ENCODE results near the gene EFNA1. TPM values are rescaled to one million over a fixed set of nuclear protein-coding genes. Genes with fewer than 3 reads are reported as not detected.

Gene EFNA1
- total RNA-seq, 2 donors from 2014 or later: 85.1 to 132 TPM

DNA sequence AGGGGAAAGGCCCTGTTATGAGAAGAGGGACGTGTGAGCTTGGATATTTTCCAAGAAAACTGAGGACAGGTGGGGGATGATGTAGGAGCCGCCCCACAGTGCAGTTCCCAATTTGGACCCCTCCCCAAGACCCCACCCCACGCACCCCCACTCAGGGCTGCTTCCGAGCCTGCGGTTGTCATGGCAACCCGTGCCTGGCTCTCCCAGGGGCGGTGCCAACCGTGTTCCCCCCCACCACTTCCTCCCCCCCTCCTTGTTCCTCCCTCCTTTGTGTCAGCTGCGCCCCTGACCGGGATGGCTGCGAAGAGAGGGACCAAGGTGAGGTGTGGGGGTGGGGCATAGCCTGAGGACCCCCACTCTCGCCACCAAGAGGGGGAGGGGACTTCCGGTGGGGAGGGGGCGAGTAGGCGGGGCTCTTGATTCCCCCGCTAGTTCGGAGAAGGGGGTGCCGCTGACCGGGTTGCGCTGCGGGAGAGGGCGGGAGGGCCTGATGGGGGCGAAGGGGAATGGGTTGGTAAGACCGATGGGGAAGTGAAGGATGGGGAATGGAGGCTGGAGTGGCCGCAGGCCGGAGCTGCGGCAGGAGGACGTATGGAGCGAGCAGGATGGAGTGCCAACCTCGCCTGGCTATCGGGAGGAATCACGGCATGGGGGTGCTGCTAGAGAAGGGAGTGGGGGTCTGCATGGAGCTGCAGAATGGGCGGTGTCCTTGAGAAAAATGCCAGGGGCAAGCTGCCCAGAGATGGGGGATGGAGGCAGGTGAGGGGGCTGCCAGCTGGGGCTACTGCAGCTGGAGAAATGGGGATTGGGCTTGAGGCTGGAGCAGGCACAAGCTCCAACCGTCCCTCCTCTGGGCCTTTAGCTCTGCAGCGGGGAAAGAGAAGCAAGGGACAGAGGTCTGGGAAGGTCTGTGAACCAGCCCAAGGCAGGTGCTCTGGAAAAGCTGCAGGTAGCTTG, 46.9 kb downstream of the EFNA1 start:
- Histone ChIP-seq H3K36me3 (peaks cover 0 to 3% of the 10 kb centered on the region in 2 donors), H3K27me3 (replicated peaks; ENCODE audit: insufficient read depth) (peaks cover 2% of the 10 kb centered on the region), H3K9me3 (no peaks in the 10 kb centered on the region), H3K4me3 (peak overlapping the region in 1 of 2 donors; percentile 1), H3K4me1 (replicated peaks) (no peaks in the 10 kb centered on the region), H3K27ac (no peak overlapping the region)
- intact Hi-C loops (cut with DNase I): no loop called here
- WGBS: 8% methylated on average over 35 of the region's 35 CpGs
- no peak for DNase-seq (ENCODE audit: low spot score)
- no peak for TF ChIP-seq POLR2AphosphoS5 (IDR thresholded peaks at IDR 0.05)
- TF ChIP-seq, protein P1, sequence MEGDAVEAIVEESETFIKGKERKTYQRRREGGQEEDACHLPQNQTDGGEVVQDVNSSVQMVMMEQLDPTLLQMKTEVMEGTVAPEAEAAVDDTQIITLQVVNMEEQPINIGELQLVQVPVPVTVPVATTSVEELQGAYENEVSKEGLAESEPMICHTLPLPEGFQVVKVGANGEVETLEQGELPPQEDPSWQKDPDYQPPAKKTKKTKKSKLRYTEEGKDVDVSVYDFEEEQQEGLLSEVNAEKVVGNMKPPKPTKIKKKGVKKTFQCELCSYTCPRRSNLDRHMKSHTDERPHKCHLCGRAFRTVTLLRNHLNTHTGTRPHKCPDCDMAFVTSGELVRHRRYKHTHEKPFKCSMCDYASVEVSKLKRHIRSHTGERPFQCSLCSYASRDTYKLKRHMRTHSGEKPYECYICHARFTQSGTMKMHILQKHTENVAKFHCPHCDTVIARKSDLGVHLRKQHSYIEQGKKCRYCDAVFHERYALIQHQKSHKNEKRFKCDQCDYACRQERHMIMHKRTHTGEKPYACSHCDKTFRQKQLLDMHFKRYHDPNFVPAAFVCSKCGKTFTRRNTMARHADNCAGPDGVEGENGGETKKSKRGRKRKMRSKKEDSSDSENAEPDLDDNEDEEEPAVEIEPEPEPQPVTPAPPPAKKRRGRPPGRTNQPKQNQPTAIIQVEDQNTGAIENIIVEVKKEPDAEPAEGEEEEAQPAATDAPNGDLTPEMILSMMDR (IDR thresholded peaks at IDR 0.05): no peak
- TF ChIP-seq POLR2A (IDR thresholded peaks at IDR 0.05): no peak

DNA sequence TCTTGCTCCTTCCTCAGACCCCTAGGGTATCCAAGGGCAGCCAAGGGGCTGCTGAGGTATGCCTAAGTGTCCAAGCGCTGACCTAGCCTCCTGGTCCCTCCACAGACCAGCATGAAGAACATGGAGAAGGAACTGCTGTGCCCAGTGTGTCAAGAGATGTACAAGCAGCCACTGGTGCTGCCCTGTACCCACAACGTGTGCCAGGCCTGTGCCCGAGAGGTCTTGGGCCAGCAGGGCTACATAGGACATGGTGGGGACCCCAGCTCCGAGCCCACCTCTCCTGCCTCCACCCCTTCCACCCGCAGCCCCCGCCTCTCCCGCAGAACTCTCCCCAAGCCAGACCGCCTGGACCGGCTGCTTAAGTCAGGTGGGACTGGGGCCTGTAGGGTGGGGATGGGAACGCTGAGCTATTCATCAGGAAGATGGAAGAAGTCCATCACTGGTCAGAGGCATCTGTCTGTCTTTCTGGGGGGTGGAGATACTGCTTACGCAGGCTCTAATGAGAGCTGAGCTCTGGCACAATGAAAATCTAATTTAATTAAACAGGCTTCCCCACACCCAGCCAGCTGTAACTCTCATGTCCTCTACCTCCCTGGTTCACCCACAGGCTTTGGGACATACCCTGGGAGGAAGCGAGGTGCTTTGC, 47.7 kb downstream of the EFNA1 start:
- no peak overlapping the region for H3K27ac ChIP-seq
- H3K36me3 ChIP-seq: no peaks in the 10 kb centered on the region
- peaks cover 2% of the 10 kb centered on the region for H3K27me3 ChIP-seq (replicated peaks; ENCODE audit: insufficient read depth)
- intact Hi-C loops (cut with DNase I): no loop called here
- TF ChIP-seq, protein P1 (IDR thresholded peaks at IDR 0.05): no peak
- TF ChIP-seq POLR2A (IDR thresholded peaks at IDR 0.05) (no peak), POLR2AphosphoS5 (IDR thresholded peaks at IDR 0.05) (no peak)
- H3K9me3 ChIP-seq: no peaks in the 10 kb centered on the region
- 85% methylated on average over 12 of the region's 12 CpGs for WGBS
- no peak overlapping the region for H3K4me3 ChIP-seq
- H3K4me1 ChIP-seq (replicated peaks): no peaks in the 10 kb centered on the region
- DNase-seq (ENCODE audit: low spot score): no peak

DNA sequence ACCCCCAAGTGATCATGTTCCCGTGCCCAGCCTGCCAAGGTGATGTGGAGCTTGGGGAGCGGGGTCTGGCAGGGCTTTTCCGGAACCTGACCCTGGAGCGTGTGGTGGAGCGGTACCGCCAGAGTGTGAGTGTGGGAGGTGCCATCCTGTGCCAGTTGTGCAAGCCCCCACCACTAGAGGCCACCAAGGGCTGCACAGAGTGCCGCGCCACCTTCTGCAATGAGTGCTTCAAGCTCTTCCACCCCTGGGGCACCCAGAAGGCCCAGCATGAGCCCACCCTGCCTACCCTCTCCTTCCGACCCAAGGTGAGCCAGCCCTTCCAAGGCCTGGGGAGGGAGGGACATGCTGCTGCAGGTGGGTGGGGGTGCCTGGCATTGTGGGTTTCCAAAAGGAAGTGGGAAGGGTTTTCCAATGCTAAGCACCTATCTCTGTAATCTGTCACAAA, 48.3 kb downstream of the EFNA1 start:
- Histone ChIP-seq H3K36me3 (no peaks in the 10 kb centered on the region), H3K27me3 (replicated peaks; ENCODE audit: insufficient read depth) (peaks cover 2% of the 10 kb centered on the region), H3K4me3 (no peak overlapping the region), H3K4me1 (replicated peaks) (no peaks in the 10 kb centered on the region), H3K9me3 (no peaks in the 10 kb centered on the region), H3K27ac (no peak overlapping the region)
- intact Hi-C loops (cut with DNase I): no loop called here
- DNase-seq (ENCODE audit: low spot score): no peak
- WGBS: 80% methylated on average over 8 of the region's 9 CpGs
- no peak for TF ChIP-seq POLR2A (IDR thresholded peaks at IDR 0.05)
- TF ChIP-seq, protein P1 (IDR thresholded peaks at IDR 0.05): no peak
- no peak for TF ChIP-seq POLR2AphosphoS5 (IDR thresholded peaks at IDR 0.05)

DNA sequence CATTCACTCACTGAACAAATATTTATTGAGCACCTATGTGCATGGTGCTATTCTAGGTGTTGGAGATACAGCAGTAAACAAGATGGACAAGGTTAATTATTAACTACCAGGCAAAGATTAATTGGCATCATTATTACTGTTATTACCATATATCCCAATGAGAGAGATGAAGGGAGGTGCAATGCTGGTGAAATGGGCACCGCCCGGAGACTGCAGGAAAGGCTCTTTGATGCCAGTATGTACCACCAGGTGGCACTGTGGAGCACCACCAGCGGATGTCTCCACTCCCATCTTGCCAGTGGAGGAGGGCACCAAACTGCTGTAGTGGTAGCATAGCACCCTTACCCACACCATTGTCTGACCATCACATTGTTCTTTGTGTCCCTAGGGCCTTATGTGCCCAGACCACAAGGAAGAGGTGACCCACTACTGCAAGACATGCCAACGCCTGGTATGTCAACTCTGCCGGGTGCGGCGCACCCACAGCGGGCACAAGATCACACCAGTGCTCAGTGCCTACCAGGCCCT, 48.9 kb downstream of the EFNA1 start:
- WGBS: 60% methylated on average over 8 of the region's 8 CpGs
- TF ChIP-seq POLR2AphosphoS5 (IDR thresholded peaks at IDR 0.05) (peak; percentile 72), POLR2A (IDR thresholded peaks at IDR 0.05) (no peak)
- TF ChIP-seq, protein P1 (IDR thresholded peaks at IDR 0.05): peak; percentile 78 to 95 (median 90)
- H3K4me3 ChIP-seq: no peak overlapping the region
- H3K27me3 ChIP-seq (replicated peaks; ENCODE audit: insufficient read depth): peaks cover 2% of the 10 kb centered on the region
- intact Hi-C loops (cut with DNase I): no loop called here
- H3K9me3 ChIP-seq: no peaks in the 10 kb centered on the region
- H3K27ac ChIP-seq: no peak overlapping the region
- H3K36me3 ChIP-seq: no peaks in the 10 kb centered on the region
- peak; percentile 73 for DNase-seq (ENCODE audit: low spot score)
- H3K4me1 ChIP-seq (replicated peaks): no peaks in the 10 kb centered on the region
